Spleen (tissue), 7 donors: Measurements from ENCODE around the gene LCN12.

Experiments used
- POLR2A ChIP-seq, 3 donors: fragments of 450-650 bp; IDR thresholded peaks; one replicate each; pipeline ENCODE4 v1.5.1; 2017; ENCODE audit warnings: antibody characterized with exemption in 3 of 3, mild to moderate bottlenecking in 1 of 3
- TF ChIP-seq, protein P1 (sequence below), 11 experiments: fragments of 200-600 bp in 7 of 11; fragments of 450-650 bp in 4 of 11; sonication (generic) in 4 of 11; IDR thresholded peaks in 8 of 11; conservative IDR thresholded peaks in 3 of 11; 1 replicate in 7 of 11; 2 replicates in 4 of 11; pipeline versions ENCODE4 v1.4.0 to v1.8.0; 2016 to 2021; ENCODE audit warnings: antibody characterized with exemption in 11 of 11, inconsistent platforms in 4 of 11, mild to moderate bottlenecking in 1 of 11
- donor health status: DM: no; HTN: no; CAD: no; lungs with moderate emphysema.
- donor health status: DM: no; HTN: no; CAD: no.
- donor health status: DM: no; HTN: no; CAD: no.

DNA sequence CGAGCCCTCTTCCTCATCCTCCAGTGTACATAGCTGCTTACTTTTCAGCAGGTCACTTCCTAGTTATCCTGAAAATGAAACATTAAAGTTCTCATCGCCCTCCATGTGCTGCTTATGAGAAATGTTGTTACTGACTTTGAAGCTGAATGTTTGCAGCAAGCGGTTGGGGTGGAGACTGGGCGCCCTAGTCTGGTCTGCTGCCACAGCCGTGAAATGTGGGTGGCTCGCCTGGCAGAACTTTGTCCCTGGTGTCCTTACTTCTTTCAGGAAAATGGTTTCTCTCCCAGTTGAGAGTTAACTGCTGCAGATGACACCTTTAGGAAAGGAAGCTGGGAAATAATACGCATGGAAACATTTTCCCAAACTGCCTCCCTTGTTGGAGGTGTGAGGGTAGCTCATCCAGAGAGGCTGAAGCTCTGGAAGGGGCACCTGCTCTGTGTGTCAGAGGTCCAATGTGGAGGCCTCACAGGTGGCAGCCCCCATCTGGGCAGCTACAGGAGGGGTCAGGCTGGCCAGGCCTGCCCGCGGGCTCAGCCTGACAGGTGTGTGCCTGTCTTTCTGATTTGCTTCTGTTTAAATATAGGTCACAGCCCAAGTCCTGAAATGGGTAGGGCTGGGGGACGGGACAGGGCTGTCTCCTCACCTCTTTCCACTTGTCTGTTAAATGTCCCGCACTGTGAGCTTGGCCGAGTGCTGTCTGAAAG lies 41.7 kb upstream of the LCN12 start:
- TF ChIP-seq, protein P1, sequence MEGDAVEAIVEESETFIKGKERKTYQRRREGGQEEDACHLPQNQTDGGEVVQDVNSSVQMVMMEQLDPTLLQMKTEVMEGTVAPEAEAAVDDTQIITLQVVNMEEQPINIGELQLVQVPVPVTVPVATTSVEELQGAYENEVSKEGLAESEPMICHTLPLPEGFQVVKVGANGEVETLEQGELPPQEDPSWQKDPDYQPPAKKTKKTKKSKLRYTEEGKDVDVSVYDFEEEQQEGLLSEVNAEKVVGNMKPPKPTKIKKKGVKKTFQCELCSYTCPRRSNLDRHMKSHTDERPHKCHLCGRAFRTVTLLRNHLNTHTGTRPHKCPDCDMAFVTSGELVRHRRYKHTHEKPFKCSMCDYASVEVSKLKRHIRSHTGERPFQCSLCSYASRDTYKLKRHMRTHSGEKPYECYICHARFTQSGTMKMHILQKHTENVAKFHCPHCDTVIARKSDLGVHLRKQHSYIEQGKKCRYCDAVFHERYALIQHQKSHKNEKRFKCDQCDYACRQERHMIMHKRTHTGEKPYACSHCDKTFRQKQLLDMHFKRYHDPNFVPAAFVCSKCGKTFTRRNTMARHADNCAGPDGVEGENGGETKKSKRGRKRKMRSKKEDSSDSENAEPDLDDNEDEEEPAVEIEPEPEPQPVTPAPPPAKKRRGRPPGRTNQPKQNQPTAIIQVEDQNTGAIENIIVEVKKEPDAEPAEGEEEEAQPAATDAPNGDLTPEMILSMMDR (IDR thresholded peaks at IDR 0.05 in 8 of 11, conservative IDR thresholded peaks at IDR 0.05 in 3 of 11): no peak
- TF ChIP-seq POLR2A (IDR thresholded peaks at IDR 0.05): no peak
